Measurements from ENCODE around the gene PREX1. TPM values are rescaled to one million over a fixed set of nuclear protein-coding genes. Genes with fewer than 3 reads are reported as not detected.

PREX1 gene
- total RNA-seq, 1 donor = 57.4 TPM

DNA sequence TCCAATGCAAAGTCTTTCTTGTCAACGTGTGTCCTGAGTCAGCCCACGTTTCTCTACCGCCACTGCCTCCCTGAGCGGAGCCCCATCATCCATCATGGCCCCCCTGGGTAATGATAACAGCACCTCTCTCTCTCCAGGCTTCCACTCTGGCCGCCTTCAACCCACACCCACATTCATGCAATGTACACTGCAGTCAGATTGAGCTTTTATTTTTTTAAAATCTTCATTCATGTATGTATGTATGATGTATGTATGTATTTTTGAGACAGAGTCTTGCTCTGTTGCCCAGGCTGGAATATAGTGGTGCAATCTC is 245.2 kb downstream of the PREX1 start:
- TF ChIP-seq, protein P1, sequence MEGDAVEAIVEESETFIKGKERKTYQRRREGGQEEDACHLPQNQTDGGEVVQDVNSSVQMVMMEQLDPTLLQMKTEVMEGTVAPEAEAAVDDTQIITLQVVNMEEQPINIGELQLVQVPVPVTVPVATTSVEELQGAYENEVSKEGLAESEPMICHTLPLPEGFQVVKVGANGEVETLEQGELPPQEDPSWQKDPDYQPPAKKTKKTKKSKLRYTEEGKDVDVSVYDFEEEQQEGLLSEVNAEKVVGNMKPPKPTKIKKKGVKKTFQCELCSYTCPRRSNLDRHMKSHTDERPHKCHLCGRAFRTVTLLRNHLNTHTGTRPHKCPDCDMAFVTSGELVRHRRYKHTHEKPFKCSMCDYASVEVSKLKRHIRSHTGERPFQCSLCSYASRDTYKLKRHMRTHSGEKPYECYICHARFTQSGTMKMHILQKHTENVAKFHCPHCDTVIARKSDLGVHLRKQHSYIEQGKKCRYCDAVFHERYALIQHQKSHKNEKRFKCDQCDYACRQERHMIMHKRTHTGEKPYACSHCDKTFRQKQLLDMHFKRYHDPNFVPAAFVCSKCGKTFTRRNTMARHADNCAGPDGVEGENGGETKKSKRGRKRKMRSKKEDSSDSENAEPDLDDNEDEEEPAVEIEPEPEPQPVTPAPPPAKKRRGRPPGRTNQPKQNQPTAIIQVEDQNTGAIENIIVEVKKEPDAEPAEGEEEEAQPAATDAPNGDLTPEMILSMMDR (IDR thresholded peaks at IDR 0.05; ENCODE audit: insufficient read depth, low read depth, low read length) = no peak
- H3K4me3 ChIP-seq (ENCODE audit: low read depth, low read length) = no peak overlapping the region
- DNase-seq (ENCODE audit: low read depth) = no peak

GRCh38 chr20:48581167-48581566 is 246.6 kb downstream of the PREX1 start:
- no peak for DNase-seq (ENCODE audit: low read depth)
- H3K4me3 ChIP-seq (ENCODE audit: low read depth, low read length) = no peak overlapping the region
- TF ChIP-seq, protein P1 (IDR thresholded peaks at IDR 0.05; ENCODE audit: insufficient read depth, low read depth, low read length) = no peak

GRCh38 chr20:48578397-48579098 is 249.3 kb downstream of the PREX1 start:
- TF ChIP-seq, protein P1 (IDR thresholded peaks at IDR 0.05; ENCODE audit: insufficient read depth, low read depth, low read length) = no peak
- no peak overlapping the region for H3K4me3 ChIP-seq (ENCODE audit: low read depth, low read length)
- DNase-seq (ENCODE audit: low read depth) = no peak

- DNase-seq (ENCODE audit: low read depth) = no peak
- no peak overlapping the region for H3K4me3 ChIP-seq (ENCODE audit: low read depth, low read length)
- TF ChIP-seq, protein P1 (IDR thresholded peaks at IDR 0.05; ENCODE audit: insufficient read depth, low read depth, low read length) = no peak
Measured at GRCh38 chr20:48577557-48577956, 250.2 kb downstream of the PREX1 start.

GRCh38 chr20:48574383-48574782 is 253.4 kb downstream of the PREX1 start:
- DNase-seq (ENCODE audit: low read depth) = peak; percentile 3
- no peak overlapping the region for H3K4me3 ChIP-seq (ENCODE audit: low read depth, low read length)
- TF ChIP-seq, protein P1 (IDR thresholded peaks at IDR 0.05; ENCODE audit: insufficient read depth, low read depth, low read length) = no peak

Other genes starting within 250 kb of the PREX1 start
- 41.9 and 47.5 TPM in 2 replicates for gene ARFGEF2, start 93.7 kb upstream of the PREX1 start, total RNA-seq
- gene CSE1L, start 218.3 kb upstream of the PREX1 start, total RNA-seq = 67.6 and 114 TPM in 2 replicates